Astrocyte of the cerebellum (primary cell): Measurements from ENCODE around the gene TFB1M.
"Not testable (repeated sequence)": the region's sequence is repeated elsewhere in the genome, so short reads cannot be mapped to it uniquely, and the experiment has no call there.

Experiments used
- DNase-seq: peaks from one replicate; pipeline ENCODE4 v3.0.0-alpha.2; 2011; ENCODE audit warnings: low read depth
- H3K4me3 ChIP-seq: 2 replicates; pipeline ENCODE4 v1.5.1; 2011; ENCODE audit warnings: mild to moderate bottlenecking, low read depth, low read length, moderate library complexity
- CTCF ChIP-seq: IDR thresholded peaks from 2 replicates; pipeline ENCODE4 v1.5.1; 2012; ENCODE audit warnings: low read length, low read depth, moderate library complexity, mild to moderate bottlenecking; ENCODE audit errors: missing control alignments
- in situ Hi-C: cut with HindIII; loops from 2 replicates; pipeline ENCODE4 v1.10.0; 2017; ENCODE audit warnings: low sequenced_read_pairs

The TFB1M gene

GRCh38 chr6:155268088-155268867 lies 46.0 kb downstream of the TFB1M start:
- H3K4me3 ChIP-seq = not testable (repeated sequence)
- in situ Hi-C loops = loop anchor here (25.0 kb wide), 1 partner anchor 331 kb away; no protein-coding TSS in a partner anchor
- peak; percentile 63 for DNase-seq
- TF ChIP-seq CTCF = peak; percentile 75

GRCh38 chr6:155267411-155267810 lies 46.9 kb downstream of the TFB1M start:
- no peak for TF ChIP-seq CTCF
- in situ Hi-C loops = loop anchor here (25.0 kb wide), 1 partner anchor 330 kb away; no protein-coding TSS in a partner anchor
- no peak overlapping the region for H3K4me3 ChIP-seq
- DNase-seq = no peak

GRCh38 chr6:155265843-155266535 lies 48.3 kb downstream of the TFB1M start:
- no peak for DNase-seq
- no peak for TF ChIP-seq CTCF
- no peak overlapping the region for H3K4me3 ChIP-seq
- in situ Hi-C loops = loop anchor here (25.0 kb wide), 1 partner anchor 329 kb away; no protein-coding TSS in a partner anchor

GRCh38 chr6:155264693-155265320 lies 49.5 kb downstream of the TFB1M start:
- in situ Hi-C loops = loop anchor here (25.0 kb wide), 1 partner anchor 328 kb away; no protein-coding TSS in a partner anchor
- no peak for DNase-seq
- no peak for TF ChIP-seq CTCF
- H3K4me3 ChIP-seq = no peak overlapping the region

- DNase-seq = no peak
- in situ Hi-C loops = loop anchor here (25.0 kb wide), 1 partner anchor 326 kb away; no protein-coding TSS in a partner anchor
- no peak within 1 kb of the TSS for H3K4me3 ChIP-seq
- no peak for TF ChIP-seq CTCF
Measured at GRCh38 chr6:155263373-155264063, 50.8 kb downstream of the TFB1M start, which contains the start of gene CLDN20. Gene CLDN20 (plus strand): TSS chr6:155264013. CDS start chr6:155275720, 11,707 bp downstream.

GRCh38 chr6:155262655-155263054 lies 51.6 kb downstream of the TFB1M start:
- TF ChIP-seq CTCF = no peak
- in situ Hi-C loops = loop anchor here (25.0 kb wide), 1 partner anchor 325 kb away; no protein-coding TSS in a partner anchor
- DNase-seq = no peak

More at GRCh38 chr6:155262655-155263054, 51.6 kb downstream of the TFB1M start:
- H3K4me3 ChIP-seq = no peak overlapping the region
